DOHH2 (cell line): ENCODE measurements around the gene TRIM6.

Experiments
- EZH2phosphoT487 ChIP-seq: fragments of 200-600 bp; sonication (generic); IDR thresholded peaks from 2 replicates; pipeline ENCODE4 v1.6.1; 2017; ENCODE audit warnings: borderline replicate concordance, mild to moderate bottlenecking, antibody characterized with exemption, low read length, moderate library complexity, mixed read lengths
- TF ChIP-seq, protein P1 (sequence below): fragments of 200-600 bp; sonication (generic); IDR thresholded peaks from one replicate; pipeline ENCODE4 v1.5.1; 2014; ENCODE audit warnings: antibody characterized with exemption, mild to moderate bottlenecking, low read depth, low read length; ENCODE audit not compliant: poor library complexity, severe bottlenecking

DNA sequence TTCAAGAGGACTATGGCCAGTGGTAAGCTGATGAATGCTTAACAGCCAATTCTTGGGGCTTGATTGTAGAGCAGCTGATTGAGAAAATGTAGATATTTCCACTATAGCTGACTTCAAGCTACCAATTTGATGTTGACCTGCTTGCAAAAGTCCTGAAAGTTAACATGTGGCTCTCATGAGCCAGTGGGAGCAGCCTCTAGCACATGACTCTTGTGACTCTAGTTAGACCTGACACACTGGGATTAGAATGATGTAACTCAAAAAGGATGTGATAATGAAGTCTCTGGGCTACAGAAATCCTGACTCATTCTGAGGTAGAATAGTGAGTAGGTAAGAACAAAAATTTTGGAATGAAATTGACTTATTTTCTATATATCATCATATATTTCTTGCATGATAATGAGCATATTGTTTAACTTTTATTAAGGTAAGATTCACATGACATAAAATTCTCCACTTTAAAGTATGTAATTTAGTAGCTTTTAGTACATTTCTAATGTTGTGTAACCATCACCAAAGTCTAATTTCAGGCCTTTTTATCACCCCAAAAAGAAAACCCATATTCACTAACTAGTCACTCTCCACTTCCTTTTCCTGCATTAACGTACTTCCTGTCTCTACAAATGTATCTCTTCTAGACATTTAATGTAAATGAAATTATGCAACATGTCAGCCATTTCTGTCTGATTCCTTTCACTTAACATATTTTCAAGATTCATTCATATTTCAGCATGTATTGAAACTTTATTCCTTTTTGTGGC is 32.0 kb upstream of the TRIM6 start:
- TF ChIP-seq, protein P1, sequence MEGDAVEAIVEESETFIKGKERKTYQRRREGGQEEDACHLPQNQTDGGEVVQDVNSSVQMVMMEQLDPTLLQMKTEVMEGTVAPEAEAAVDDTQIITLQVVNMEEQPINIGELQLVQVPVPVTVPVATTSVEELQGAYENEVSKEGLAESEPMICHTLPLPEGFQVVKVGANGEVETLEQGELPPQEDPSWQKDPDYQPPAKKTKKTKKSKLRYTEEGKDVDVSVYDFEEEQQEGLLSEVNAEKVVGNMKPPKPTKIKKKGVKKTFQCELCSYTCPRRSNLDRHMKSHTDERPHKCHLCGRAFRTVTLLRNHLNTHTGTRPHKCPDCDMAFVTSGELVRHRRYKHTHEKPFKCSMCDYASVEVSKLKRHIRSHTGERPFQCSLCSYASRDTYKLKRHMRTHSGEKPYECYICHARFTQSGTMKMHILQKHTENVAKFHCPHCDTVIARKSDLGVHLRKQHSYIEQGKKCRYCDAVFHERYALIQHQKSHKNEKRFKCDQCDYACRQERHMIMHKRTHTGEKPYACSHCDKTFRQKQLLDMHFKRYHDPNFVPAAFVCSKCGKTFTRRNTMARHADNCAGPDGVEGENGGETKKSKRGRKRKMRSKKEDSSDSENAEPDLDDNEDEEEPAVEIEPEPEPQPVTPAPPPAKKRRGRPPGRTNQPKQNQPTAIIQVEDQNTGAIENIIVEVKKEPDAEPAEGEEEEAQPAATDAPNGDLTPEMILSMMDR, result no peak
- TF ChIP-seq EZH2phosphoT487, result no peak
